ENCODE measurements around the gene CADM3.

Gene CADM3

GRCh38 chr1:159175571-159175970 is 4.2 kb downstream of the CADM3 start:
- DNase-seq: no peak

DNA sequence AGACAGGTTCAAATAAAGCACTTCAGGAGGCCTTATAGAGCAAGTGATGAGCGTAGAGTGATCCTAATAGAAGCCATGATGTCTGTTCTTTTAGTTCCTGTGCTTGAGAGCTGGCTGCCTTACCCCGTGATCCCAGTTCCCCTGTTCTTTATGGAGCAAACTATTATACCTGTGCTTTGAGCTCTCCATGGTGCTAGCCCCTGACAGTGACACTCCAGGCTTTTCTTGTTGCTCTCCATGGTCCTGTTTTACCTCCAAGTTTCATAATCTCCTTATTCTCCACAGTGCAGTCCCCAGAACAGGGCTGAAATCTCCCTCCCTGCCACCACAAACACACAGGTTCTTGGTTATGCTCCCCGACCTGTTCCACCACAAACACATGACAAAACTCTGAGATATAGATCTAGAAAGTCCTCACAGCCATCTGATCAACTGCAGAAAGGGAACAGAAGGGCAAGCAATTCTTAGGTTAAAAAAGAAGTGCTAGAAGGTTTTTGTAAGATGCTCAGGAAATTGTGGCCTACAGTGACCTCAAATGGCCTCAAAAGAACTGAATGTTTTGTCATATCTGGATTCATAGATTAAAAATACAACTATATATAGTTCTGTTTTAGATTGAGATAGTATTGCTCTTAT is 6.0 kb downstream of the CADM3 start:
- peak; percentile 19 for DNase-seq

GRCh38 chr1:159179906-159180305 is 8.5 kb downstream of the CADM3 start:
- DNase-seq: no peak

- DNase-seq: no peak
Measured at GRCh38 chr1:159180516-159180915, 9.1 kb downstream of the CADM3 start.

DNA sequence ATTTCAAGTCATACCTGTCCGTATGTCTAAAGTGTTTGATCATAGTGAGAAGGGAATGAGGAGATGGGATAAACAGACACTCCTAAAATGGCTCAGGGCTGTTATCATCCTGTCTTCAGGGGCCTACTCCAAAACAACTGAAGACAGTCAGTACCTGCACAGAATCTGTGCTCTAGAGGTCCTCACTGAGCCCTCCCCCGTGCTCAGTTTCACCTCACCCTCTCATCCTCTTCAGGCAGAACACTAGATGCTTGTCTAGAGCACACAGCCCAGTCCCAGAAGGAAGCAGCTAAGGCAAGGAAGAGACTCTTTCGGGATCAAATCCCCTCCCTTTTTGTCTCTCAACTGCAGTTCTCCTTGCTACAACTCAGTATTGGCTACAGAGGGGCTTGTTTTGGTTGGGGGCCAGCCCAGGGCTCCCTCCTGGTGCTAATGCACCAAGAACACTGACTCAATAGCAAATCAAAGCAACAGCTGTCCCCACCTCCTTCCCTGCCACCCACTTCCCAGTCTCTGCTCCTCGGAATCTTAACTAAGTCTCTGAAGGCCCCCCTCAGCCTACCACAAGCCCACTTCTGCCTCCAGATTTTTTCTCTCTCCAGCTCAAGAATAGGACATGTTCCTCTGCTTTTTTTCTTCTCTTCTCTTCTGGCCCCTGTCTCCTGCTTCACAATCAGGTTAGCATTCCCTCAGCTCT is 10.1 kb downstream of the CADM3 start:
- DNase-seq: no peak

DNA sequence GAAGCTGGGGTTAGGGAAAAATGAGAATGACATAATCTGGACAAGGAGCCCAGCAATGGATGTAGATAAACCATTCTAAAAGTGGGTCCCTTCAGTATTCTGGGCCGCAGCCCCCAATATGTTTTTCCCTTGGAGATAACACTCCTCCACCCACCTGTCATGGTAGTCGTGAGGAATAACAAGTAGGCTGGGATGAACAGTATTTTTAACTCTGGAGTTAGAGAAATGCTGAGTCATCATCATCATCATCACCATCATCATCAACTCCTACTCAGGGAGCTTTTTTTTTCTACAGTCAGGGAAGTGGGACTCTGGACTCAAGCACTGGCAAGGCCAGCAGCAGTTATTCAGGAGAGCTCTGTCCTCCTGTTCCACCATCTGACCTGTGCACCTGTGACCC is 12.8 kb downstream of the CADM3 start:
- DNase-seq: no peak

- no peak for DNase-seq
Measured at GRCh38 chr1:159185121-159185520, 13.7 kb downstream of the CADM3 start.

DNA sequence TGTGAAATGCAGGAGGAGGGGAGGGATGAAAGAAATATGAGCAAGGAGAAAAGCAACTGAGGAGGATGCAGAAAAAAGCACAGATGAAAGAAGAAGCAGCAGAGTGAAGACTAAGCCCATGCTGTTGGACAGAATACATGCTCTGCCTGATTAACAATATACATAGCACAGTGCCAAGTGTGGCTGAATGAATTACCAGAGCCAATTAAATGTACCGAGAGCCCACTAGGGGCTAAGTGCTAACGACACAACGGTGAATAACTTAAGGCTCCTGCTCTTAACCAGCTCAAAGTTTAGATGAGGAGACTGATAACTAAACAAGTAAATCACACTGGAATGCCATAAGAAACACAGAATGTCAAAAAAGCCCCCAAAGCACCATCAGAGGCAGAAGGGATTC is 15.6 kb downstream of the CADM3 start:
- DNase-seq: no peak

- DNase-seq: no peak
Measured at GRCh38 chr1:159187647-159188374, 16.4 kb downstream of the CADM3 start.

DNA sequence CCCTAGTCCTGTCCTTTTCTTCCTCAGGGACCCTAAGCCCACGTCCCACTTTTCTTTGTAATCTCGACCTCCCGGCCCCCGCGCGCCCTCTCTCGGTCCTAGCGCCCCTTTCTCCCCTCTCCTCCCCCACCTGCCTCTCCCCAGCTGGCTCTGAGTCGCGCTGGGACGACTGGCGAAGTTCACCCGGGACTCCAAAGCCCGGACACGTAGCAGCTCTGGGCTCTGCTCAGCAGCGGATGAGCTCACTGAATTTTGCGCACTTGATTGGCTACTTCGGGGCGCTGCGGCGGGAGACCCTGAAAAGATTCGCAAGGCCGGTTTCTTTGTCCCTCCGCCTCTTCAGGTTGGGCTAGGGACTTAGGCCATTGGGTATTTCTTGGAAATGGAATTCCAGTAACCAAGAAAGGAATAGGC is 17.0 kb downstream of the CADM3 start:
- DNase-seq: peak; percentile 20

DNA sequence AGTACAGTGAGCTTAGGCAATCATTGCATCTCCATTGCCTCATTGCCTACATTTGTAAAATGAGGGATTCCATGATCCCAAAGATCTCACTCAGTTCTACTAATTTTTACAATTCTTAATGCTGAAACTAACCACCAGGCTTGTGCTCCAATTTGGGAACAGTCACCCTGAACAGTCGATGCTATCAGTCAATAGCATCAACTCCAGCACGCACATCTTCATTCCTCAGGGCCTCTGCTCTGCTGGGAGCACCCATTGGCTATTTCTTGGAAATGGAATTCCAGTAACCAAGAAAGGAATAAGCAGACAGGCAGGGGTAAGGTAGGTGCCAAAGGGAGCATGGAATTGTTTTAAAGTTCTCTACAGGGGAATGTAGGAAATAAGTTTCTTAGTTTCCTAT is 19.0 kb downstream of the CADM3 start:
- no peak for DNase-seq

GRCh38 chr1:159196543-159196942 is 25.1 kb downstream of the CADM3 start:
- DNase-seq: no peak

GRCh38 chr1:159197561-159198557 is 26.4 kb downstream of the CADM3 start:
- peak; percentile 78 for DNase-seq

DNA sequence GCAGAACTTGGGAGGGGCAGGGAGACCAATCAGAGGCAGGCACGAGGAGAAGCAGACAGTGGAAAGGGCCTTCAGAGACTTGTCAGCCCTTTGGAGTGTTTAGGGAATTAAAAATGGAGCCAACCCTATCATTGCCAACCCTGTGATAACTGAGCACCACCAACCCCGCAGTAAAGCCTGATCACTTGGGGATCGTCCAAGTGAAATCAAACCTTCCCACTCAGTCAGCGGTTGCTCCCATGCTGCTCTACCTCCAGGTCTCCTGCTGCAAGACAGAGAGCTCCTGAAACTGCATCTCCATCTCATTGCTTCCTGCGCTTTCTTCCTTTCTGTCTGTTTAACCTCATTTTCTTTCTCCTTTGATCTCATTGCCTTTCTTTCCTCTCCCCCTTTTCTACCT is 28.5 kb downstream of the CADM3 start:
- DNase-seq: no peak

- no peak for DNase-seq
Measured at GRCh38 chr1:159200769-159201168, 29.4 kb downstream of the CADM3 start.

GRCh38 chr1:159201642-159202041 is 30.2 kb downstream of the CADM3 start:
- no peak for DNase-seq

GRCh38 chr1:159203610-159204009 is 32.2 kb downstream of the CADM3 start:
- no peak for DNase-seq

DNA sequence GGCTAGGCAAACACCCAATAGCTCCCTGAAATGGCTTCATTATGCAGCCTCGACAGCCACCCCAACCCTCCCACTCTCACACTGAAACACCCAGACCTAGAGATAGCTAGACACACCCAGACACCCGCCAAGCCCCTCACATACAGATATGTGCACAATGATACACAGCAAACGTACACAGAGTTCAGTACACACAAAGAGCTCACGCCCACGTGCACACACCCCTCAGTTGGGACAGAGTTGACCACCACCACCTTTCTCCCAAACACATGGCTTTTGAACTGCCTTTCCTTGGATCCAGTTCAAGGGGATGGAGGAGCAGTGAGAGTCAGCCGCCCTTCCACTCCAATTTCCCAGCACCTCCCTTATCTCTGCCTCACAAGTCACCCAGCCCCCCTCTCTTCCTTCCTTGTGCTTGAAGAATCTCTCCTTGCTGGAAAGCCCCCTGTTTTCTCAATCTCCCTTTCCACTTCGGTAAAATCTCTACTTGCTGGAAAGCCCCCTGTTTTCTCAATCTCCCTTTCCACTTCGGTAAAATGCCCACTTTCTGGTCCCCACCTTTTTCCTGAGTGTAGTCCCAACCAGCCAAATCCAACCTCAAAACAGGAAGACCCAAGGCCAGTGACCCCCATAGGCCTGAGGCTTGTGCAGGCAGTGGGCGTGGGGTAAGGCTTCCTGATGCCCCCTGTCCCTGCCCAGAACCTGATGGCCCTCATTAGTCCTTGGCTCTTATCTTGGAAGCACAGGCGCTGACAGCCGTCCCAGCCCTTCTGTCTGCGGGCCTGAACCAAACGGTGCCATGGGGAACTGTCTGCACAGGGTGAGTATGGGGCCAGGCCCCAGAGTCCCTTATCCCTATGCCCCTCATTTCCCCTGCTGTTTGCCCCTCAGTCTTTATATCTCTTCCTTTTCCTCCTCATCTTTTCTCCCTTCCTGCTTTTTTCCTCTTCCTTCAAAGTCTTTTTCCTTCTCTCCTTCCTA is 33.0 kb downstream of the CADM3 start, which contains the start of gene ACKR1:
Gene ACKR1, plus strand, starts transcription at position 715 of the 981 bp plus-strand sequence. Its CDS starts 85 bp downstream, at position 800.
- no peak for DNase-seq

GRCh38 chr1:159205225-159205624 is 33.8 kb downstream of the CADM3 start:
- DNase-seq: no peak

DNA sequence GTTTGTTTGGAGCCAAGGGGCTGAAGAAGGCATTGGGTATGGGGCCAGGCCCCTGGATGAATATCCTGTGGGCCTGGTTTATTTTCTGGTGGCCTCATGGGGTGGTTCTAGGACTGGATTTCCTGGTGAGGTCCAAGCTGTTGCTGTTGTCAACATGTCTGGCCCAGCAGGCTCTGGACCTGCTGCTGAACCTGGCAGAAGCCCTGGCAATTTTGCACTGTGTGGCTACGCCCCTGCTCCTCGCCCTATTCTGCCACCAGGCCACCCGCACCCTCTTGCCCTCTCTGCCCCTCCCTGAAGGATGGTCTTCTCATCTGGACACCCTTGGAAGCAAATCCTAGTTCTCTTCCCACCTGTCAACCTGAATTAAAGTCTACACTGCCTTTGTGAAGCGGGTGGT is 34.7 kb downstream of the CADM3 start:
- no peak for DNase-seq

GRCh38 chr1:159207080-159207479 is 35.7 kb downstream of the CADM3 start:
- no peak for DNase-seq

Data from stimulated activated CD4-positive, alpha-beta T cell treated with anti-CD3 and anti-CD28 coated beads, Interleukin-15, amount 100 ng/mL, for 24 hours (primary cell).